HTR-8/SVneo (cell line): ENCODE results near the gene OLIG3.

Experiments
- DNase-seq: peaks from one replicate; pipeline ENCODE4 v3.0.0; 2011; ENCODE audit warnings: low spot score, mixed read lengths; ENCODE audit not compliant: insufficient read length
- FAIRE-seq: peaks from 2 replicates; lab custom pipeline; 2011; peaks lifted over from hg19 to GRCh38; lab: Jason Lieb, UNC

Gene OLIG3

GRCh38 chr6:137496909-137497720 is 2.9 kb upstream of the OLIG3 start:
- FAIRE-seq (no peak), DNase-seq (no peak)

- FAIRE-seq, result no peak
- DNase-seq, result no peak
These were observed 2.2 kb upstream of the OLIG3 start for GRCh38 chr6:137496368-137496767.

DNA sequence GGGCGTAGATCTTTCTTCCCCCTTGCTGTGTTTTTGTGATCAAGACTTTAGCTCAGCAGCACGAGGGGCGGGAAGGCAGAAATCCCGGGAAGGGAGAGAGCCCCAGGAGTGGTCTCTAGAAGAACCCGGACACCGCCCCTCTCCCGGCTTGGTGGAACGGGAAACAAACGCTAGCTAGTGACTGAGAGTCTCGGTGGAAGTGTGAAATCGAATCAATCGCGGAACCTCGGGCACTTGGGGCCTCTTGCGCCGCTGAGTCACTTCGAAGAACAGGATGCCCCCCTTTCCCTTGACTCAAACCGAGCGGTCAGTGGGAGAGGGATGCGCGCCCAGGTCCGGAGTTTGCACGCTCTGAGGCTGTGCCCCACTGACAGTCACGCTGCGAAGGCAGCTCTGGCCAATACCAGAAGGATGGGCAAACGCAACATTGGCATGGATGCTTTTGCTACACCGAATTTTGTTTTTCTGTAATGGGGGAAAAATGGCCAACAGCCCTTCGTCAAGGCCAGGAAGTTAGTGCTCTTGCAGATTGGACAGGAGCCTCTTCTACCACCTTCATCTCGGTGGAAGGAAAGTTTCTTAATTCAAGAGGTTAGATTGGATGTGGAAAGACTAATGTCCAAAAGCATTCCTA is 1.6 kb upstream of the OLIG3 start:
- DNase-seq (no peak), FAIRE-seq (no peak)

GRCh38 chr6:137494988-137495702 is 951 bp upstream of the OLIG3 start:
- FAIRE-seq, result no peak

GRCh38 chr6:137493218-137494038 is 766 bp downstream of the OLIG3 start:
- FAIRE-seq (no peak), DNase-seq (no peak)

More at GRCh38 chr6:137494988-137495702, 951 bp upstream of the OLIG3 start:
- DNase-seq, result no peak

DNA sequence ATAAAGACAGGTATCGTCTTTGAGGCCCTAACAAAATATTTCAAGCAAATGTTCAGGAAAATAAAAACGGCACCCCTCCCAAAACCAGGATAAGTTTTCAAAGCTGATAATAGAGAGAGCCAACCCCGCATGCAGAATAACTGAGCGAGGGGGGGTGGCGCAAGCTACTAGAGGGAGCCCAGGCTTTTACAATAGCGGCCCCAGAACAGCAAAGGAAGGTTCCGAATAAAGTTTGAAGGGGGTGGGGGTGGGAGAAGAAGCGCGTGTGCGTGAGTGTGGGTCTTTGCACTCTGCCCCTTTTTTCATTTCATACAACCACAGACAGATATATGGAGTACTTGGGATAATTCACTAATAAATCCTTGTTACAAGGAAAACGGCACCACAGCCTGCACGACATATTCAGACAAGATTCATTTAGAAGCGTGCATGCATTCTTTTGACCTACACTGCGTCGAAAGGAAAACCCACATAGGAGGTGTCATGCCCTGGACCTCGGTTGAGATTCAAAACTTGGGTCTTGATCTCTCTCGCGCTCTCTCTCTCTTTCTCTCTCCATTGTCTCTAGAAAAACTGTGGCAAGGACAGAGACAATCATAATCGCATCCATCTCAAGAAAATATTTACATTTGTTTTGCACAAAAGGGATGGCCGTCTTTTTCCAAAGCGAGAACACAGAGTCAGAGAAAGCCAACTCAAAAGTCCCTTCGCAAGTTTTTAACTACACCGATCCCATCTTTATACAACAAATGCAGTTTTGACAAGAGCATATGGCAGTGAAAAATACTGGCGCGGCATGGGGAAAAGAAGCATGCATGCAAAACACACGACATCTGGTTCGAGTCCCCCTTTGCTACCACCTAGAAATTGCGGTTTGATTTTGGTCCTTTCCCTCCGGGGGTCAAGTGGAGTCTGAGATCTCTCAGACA is 1.6 kb downstream of the OLIG3 start:
- FAIRE-seq, result no peak
- DNase-seq, result no peak

DNA sequence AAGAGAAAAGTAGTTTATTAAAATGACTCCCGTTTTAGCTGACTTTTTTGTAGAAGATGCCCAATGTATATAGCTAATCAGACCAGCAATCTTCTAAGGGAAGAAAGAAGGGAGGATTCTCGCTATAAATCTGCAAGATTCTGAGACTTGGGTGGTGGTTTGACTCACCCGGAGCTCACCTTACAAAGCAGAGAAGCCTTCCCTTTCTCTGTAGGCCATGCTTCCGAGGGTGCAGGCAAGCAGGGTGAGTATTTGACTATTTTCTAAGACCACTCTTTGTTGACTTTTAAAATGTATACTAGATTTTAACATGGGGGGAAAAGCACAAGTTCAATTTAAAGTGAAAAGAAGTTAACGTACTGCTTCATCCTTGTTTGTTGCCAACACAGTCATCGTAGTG is 2.7 kb downstream of the OLIG3 start:
- DNase-seq, result no peak
- FAIRE-seq, result no peak

DNA sequence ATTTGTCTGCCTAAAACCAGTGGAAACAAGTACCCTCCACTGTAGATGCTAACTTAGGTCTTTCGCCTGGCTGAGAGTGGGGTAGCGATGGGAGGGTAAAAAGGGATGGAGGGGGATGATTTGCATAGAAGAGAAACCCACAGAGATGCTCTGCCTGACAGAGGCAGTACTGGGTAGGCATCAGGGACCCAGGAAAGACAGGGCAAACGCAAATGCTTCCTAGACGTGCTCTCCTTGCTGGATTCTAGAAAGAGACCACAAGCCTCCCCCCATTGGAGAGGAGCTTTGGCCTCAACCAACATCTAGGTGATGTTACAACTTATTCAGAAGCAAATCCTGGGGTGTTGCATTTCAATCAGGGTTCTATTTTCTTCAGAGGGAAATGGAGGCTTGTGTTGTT is 3.2 kb downstream of the OLIG3 start:
- FAIRE-seq (no peak), DNase-seq (no peak)

DNA sequence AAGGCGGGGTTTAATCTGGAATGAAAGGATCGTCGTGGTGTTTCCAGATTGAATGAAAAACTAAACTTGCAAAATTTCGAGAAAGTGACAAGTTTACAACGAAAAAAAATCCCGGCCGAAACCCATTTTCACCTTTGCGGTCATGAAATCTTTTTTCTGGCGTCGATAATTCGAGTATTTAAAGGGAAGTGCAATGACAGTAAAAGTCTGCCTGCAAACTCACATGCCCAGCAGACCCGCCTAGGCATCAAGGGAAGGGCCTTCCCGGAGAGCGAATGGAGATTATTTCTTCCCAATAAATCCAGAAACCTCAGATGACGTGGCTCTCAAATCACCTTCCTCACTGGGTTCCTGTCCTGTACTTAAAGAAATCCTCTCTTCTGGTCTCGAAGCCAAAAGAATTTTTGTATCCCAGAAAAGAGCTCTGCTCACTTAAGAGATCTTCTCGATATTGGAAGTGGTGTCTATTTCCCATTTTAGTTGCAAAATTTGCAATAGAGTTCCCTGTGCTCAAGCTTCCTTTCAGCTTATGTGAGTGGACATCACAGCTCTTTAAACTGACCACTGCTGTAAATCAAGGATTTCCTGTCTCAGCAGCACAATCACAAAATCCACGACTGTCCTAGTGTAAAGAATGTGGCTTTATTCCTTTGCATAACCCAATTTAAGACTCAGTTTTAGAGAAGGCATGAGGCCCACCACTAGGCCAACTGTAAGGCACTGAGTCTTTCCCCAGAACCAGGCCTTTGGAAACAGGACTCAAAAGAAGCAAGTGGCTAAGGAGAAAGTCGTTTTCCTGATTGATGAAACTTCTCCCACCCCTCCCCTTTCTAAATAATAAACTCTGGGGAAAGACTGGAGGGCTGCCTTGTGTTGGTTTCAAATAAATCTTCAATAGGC is 3.9 kb downstream of the OLIG3 start:
- no peak for FAIRE-seq

DNA sequence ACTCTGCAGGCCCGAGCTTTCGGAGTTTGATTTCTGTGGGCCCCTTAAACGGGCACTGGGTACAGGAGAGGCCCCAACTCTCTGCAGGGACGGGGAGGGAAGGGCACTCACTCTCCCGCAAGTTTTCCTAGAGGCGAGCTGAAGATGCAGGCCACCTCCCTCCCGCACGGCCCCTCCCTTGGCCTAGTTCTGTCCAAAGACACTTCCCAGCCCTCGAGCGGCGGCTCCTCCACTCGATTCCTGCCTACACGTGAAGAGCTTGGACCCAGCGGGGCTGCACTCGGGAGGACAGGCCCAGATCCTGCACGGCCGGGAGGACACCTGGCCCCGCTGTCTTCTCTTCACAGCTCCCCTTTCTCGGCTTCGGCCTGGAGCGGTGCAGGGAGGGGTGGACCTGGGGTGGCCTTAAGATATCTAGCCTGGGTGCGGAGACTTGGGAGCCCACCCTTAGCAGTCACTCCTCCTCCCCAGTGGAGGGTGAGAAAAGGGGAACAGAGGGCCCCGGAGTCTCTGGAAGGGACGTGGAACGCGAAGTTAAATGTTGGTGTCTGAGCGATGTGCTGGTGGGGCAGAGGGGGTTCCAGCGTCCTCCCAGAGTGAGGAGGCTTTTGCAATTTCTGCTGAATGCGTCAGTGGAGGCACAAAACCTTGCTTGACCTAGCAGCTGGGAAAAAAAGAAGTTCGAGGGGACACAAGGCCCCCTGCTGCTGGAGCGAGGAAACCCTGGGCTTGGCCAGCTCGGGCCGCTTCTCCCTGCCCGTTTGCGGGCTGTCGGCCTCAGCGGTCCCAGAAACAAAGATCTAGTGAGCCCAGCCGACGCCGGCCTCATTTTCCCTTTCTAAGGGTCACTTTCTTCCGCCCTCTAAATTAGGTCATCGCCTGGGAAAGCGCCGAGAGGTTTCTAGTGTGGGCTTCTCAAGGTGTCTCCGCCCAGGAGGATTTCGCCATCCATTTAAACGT is 4.9 kb downstream of the OLIG3 start:
- DNase-seq (no peak), FAIRE-seq (no peak)

More for the DNA sequence above, 3.9 kb downstream of the OLIG3 start:
- no peak for DNase-seq

DNA sequence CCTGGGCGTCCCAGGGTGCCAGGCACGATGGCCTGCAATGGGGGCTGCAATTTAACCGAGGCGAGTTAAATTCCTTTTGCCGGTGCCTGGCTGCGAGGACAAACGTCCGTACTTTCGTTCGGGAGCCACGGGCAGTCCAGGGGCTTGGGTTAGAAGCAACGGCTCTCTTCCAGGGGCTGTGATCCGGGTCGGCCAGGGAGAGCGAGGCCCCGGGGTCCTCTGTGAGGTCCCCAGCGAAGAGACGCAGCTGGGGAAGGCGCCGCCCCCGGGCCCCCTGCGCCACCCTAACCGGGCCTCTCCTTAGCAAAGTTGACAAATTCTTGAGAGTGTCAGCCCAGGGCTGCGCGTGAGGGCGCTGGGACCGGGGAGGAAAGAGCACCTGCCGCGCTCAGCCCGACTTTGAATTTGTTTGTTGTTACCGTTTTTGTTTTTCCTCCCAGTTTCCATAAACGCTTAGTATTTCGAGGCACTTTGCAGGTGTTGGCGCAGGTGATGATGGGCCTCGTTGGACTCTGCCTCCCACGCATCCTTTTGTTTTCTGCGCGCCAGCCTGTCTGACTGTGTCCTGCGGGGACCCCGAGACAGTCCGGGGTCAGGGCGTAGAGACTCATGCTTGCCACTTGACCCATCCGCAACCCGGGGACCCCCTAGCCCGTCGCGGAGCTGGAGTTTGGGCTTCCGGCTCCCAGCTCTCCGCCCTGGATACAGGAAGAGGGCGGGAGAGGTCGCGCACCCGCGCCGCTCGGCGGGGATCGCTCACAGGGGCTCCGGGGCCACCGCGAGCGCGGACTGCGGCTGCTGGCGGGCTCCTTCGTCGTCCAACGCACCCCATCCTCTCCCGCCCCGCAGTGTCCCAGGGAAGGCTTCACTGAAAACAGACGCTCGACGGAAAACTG is 5.8 kb downstream of the OLIG3 start:
- DNase-seq, result no peak
- no peak for FAIRE-seq

DNA sequence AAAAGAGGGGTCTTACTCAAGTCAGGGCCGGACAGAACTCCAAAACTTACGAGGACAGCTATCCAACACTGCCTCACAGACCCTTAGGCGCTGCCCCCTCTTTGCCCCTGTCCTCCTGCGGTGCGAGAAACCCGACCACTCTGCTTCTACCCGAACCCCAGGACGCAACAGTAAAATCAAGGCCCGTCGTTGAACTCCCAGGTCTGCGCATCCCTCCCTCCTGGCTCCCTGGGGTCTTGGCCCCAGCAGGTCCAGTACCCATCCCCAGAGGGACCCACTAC is 6.4 kb downstream of the OLIG3 start:
- DNase-seq, result no peak
- FAIRE-seq, result no peak

DNA sequence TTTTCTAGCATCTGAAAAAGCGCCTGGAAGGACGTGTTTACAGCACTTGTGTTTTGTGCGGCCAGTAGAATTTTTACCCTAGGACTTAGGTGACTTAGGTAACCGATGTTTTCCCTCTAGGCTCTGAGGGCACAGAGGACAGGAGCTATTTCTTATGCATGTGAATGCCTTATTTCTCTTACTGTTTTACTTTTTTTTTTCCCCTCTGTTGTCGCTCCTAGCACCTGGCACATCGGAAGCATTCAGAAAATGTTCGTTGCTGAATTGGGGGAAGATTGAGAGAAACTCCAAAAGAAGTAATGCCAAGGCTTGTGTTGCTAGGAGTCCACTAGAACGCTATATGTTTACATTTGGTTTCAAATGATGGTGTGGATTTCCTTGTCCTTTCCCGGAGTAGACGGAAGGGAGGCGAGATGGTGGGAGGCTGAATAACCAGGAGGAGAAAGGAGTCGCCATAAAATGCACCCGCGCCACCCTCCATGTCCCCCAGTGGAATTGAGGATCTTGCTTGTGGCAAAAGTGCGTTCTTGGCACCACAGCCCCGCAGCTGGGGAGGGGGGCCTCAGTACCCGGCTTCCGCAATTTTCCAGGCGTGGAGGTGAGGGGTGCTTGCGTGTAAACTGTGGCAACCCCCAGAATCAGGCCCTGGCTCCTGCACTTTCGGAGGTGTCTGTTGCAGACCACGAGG is 6.9 kb downstream of the OLIG3 start:
- DNase-seq (no peak), FAIRE-seq (no peak)

DNA sequence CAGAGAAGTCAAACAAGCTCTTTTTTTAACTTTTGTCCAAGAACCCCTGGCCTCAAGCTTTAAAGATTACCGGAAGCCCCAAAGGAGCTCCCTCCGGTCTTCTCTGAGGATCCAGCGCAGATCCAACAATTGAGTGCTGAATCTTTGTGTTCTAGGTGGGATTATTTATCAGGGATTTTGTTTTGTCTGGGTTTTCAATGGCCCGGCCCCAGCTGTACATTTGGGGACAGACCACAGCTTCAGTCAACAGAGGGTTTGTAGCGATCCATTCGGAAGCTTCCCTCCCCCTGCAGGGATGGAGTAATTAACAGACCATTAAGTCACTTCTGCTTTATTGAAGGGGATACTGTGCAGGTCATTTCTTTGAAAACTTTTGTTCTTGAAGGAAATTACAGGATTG is 7.8 kb downstream of the OLIG3 start:
- FAIRE-seq, result no peak
- DNase-seq, result no peak

DNA sequence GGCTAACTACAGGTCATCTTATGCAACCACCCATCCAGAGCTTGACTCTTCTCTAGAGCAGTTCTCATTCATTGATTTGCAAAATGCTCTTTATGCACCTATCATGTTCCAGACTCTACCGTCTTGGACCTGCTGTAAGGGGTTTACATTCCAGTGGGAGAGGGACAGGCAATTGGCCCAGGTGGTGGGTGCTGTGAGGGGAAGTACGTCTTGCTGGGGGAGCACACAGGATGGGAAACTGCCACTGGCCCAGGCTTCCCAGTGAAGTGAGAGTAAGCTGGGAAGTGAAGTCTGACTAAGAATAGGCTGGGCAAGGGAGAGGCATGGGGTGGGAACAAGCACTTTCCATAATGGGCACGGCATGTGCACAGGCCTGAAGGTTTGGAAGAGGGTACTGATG is 13.8 kb downstream of the OLIG3 start:
- no peak for DNase-seq
- no peak for FAIRE-seq

DNA sequence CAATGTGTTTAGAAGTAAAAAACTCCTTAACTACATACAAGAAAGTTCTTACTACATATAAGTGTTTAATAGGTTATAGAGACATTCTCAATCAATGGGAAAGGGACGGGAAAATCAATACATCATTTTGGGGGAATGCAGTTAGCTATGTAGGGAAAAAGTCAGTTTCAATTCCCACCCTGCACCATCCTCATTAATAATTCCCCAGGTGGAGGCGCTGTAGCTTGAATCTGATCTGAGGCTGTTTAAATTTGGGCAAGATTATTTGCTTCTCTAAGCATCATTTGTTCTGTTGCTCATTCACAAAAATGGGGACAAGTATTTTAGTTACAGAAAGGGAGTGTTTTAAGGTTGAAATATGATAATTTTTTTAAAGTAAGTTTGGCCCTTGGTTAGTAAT is 19.1 kb downstream of the OLIG3 start:
- DNase-seq (no peak), FAIRE-seq (no peak)
